Esophagus muscularis mucosa (tissue), 4 donors: Measurements from ENCODE around the gene PRLR. TPM values are rescaled to one million over a fixed set of nuclear protein-coding genes. Genes with fewer than 3 reads are reported as not detected.

ENCODE experiments used
- DNase-seq: peaks from one replicate; pipeline ENCODE4 v3.0.0-alpha.2; 2017; ENCODE audit errors: extremely low spot score
- H3K27ac ChIP-seq, 4 donors: fragments of 200-600 bp; sonication (generic); replicated peaks in 1 of 4; 1 replicate in 3 of 4; 2 replicates in 1 of 4; pipeline ENCODE4 v1.5.1; 2016 to 2019; ENCODE audit warnings: mild to moderate bottlenecking in 1 of 4
- H3K27me3 ChIP-seq, 4 donors: fragments of 200-600 bp; sonication (generic); one replicate each; pipeline versions ENCODE4 v1.5.1 to v1.6.0; 2016 to 2019
- H3K36me3 ChIP-seq, 4 donors: fragments of 200-600 bp; sonication (generic); one replicate each; pipeline ENCODE4 v1.5.1; 2016 to 2019
- H3K4me1 ChIP-seq, 4 donors: fragments of 200-600 bp; sonication (generic); one replicate each; pipeline ENCODE4 v1.5.1; 2016 to 2019
- H3K4me3 ChIP-seq, 4 donors: fragments of 200-600 bp; sonication (generic); 1 replicate in 2 of 4; 2 replicates in 2 of 4; pipeline ENCODE4 v1.5.1; 2016 to 2019; ENCODE audit warnings: mild to moderate bottlenecking in 4 of 4, moderate library complexity in 1 of 4
- H3K9me3 ChIP-seq, 4 donors: fragments of 200-600 bp; sonication (generic); 1 replicate in 3 of 4; 2 replicates in 1 of 4; pipeline ENCODE4 v1.5.1; 2016 to 2019
- EP300 ChIP-seq: sonication (generic); formaldehyde crosslinking; IDR thresholded peaks from one replicate; pipeline ENCODE4 v1.6.1; 2017; ENCODE audit warnings: antibody characterized with exemption
- POLR2A ChIP-seq: fragments of 450-650 bp; IDR thresholded peaks from one replicate; pipeline ENCODE4 v1.6.1; 2017; ENCODE audit warnings: antibody characterized with exemption, moderate library complexity, mild to moderate bottlenecking, low read depth
- POLR2AphosphoS5 ChIP-seq, 2 donors: sonication (generic); formaldehyde crosslinking; IDR thresholded peaks; one replicate each; pipeline ENCODE4 v1.6.1; 2017; ENCODE audit warnings: antibody characterized with exemption in 2 of 2
- whole genome bisulfite sequencing: methylation state at CpG from one replicate; pipeline ENCODE4 v1.1.5; 2018; 5-methylcytosine and 5-hydroxymethylcytosine counted together
- intact Hi-C: fragments of 100-400 bp; cut with DNase I; formaldehyde crosslinking; loops from one replicate; pipeline ENCODE4 v1.15.1; 2023
- total RNA-seq, 4 donors: library from RNA; depleted of rRNA; stranded (reverse); fragments of >200 nt; gene quantifications; one replicate each; pipeline versions ENCODE4 v1.1.0 to v1.2.1, GENCODE V29; 2016
- TF ChIP-seq, protein P1 (sequence below), 3 experiments: fragments of 200-600 bp in 2 of 3; fragments of 450-650 bp in 1 of 3; sonication (generic) in 2 of 3; IDR thresholded peaks; one replicate each; pipeline ENCODE4 v1.5.1; 2017 to 2019; ENCODE audit warnings: antibody characterized with exemption in 3 of 3, mild to moderate bottlenecking in 2 of 3, moderate library complexity in 1 of 3

The PRLR gene
- total RNA-seq, 4 donors from 2014 or later, result 0.66 to 1.7 (median 0.79) TPM

DNA sequence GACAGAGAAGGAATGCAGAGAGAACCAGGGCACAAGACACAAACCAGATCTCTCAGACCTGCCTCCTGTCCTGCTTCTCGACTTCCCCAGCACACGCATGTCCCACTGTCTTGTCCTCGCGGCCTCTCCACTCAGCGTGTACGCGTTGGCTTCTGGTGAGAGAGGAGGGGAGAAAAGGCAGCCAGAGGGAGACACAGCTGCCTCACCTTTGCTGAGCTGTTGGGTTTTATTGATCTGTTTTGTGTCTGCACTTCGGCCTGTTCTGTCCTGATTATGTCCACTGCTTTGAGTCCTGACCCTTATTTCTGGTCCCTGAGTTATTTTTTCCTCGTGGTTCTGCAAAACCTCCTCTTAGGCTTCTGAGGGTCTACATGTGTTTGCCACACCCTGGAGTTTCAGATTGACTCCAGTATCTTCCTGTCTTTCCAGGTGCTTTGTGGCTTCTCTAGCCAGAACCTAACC, 95.0 kb downstream of the PRLR start:
- H3K9me3 ChIP-seq, result no peaks in the 10 kb centered on the region
- DNase-seq, result no peak
- no peak overlapping the region for H3K4me3 ChIP-seq
- no peaks in the 10 kb centered on the region for H3K27me3 ChIP-seq
- intact Hi-C loops, result no loop called here
- no peak for TF ChIP-seq EP300
- TF ChIP-seq, protein P1, sequence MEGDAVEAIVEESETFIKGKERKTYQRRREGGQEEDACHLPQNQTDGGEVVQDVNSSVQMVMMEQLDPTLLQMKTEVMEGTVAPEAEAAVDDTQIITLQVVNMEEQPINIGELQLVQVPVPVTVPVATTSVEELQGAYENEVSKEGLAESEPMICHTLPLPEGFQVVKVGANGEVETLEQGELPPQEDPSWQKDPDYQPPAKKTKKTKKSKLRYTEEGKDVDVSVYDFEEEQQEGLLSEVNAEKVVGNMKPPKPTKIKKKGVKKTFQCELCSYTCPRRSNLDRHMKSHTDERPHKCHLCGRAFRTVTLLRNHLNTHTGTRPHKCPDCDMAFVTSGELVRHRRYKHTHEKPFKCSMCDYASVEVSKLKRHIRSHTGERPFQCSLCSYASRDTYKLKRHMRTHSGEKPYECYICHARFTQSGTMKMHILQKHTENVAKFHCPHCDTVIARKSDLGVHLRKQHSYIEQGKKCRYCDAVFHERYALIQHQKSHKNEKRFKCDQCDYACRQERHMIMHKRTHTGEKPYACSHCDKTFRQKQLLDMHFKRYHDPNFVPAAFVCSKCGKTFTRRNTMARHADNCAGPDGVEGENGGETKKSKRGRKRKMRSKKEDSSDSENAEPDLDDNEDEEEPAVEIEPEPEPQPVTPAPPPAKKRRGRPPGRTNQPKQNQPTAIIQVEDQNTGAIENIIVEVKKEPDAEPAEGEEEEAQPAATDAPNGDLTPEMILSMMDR (IDR thresholded peaks at IDR 0.05), result no peak
- TF ChIP-seq POLR2A, result no peak
- TF ChIP-seq POLR2AphosphoS5 (IDR thresholded peaks at IDR 0.05), result no peak
- no peaks in the 10 kb centered on the region for H3K36me3 ChIP-seq
- H3K4me1 ChIP-seq, result no peaks in the 10 kb centered on the region
- WGBS, result 90% methylated on average over 9 of the region's 9 CpGs
- no peak overlapping the region for H3K27ac ChIP-seq

DNA sequence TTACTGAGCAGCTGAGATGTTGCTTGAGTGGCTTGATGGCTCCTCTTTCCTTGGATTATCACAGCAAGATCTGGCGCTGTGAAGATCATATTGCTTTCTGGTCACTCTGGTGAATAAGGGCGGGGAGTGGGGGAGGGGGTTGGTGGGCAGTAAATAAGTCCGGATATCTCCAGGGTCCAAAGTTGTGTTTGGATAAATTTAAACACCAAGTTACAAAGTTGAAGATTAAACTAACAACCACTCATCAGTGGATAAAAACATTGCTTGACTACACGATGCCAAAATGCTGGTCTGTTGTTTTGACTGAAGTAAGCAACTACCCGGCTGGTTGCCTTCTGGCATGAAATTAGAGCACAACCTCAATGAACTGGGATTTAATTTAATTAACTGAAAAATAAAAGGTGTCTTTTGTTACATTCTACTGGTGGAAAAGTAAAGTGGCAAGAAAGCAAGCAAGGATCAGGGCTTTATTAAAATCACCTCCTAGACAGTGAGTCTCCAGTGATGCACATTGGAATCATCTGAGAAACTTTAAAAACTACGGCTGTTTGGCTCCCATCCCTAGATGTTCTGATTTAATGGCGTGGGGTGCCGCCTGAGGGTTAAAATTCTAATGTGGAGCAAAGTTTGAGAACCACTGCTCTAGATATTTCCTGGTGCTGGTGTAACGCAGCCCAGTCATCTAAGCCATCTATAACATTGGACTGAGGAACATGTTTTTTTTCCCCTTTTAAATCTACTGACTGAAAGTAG, 95.8 kb downstream of the PRLR start:
- no peak for DNase-seq
- Histone ChIP-seq H3K27ac (no peak overlapping the region), H3K4me1 (no peaks in the 10 kb centered on the region), H3K4me3 (no peak overlapping the region), H3K36me3 (no peaks in the 10 kb centered on the region), H3K9me3 (no peaks in the 10 kb centered on the region), H3K27me3 (no peaks in the 10 kb centered on the region)
- intact Hi-C loops, result no loop called here
- TF ChIP-seq POLR2AphosphoS5 (IDR thresholded peaks at IDR 0.05) (no peak), POLR2A (no peak), EP300 (no peak)
- TF ChIP-seq, protein P1 (IDR thresholded peaks at IDR 0.05), result no peak
- 92% methylated on average over 9 of the region's 9 CpGs for WGBS

DNA sequence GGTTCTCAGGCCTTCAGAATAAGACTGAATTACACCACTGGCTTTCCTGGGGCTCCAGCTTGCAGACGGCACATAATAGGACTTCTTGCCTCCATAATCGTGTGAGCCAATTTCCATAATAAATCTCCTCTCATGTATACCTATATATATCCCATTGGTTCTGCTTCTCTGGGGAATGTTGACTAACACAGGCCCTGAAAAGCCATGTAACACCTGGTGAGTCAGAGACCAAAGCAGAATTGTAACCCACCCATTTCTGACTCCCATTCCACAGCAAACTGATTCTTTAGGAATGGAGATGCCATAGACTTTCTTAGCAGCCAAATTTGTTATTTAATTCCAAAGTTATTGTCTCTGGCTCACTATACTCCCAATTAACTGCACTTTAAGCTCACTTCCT, 97.1 kb downstream of the PRLR start:
- TF ChIP-seq POLR2AphosphoS5 (IDR thresholded peaks at IDR 0.05) (no peak), POLR2A (no peak), EP300 (no peak)
- TF ChIP-seq, protein P1 (IDR thresholded peaks at IDR 0.05), result no peak
- 97% methylated on average over 2 of the region's 2 CpGs for WGBS
- intact Hi-C loops, result no loop called here
- Histone ChIP-seq H3K4me3 (no peak overlapping the region), H3K36me3 (no peaks in the 10 kb centered on the region), H3K27me3 (no peaks in the 10 kb centered on the region), H3K27ac (no peak overlapping the region), H3K9me3 (no peaks in the 10 kb centered on the region), H3K4me1 (no peaks in the 10 kb centered on the region)
- no peak for DNase-seq

DNA sequence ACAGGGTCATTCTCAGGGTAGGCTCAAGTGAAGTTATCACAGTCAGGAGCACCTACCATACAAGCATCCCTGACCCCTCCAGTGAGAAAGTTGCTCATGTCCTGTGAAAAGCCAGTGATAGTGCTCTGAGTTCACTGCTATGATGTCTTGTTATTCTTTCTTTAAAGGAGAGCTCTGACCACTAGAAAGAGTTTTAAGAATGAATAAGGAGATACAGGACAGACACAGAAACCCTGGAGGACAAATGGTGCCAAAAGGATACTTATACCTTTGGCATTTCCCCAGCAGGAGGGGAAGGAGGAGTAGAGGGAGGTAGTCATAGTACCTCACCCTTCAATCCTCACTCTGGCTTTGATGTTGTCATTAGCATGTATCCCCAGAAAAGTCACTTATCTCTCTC, 98.6 kb downstream of the PRLR start:
- no peak for DNase-seq
- intact Hi-C loops, result no loop called here

DNA sequence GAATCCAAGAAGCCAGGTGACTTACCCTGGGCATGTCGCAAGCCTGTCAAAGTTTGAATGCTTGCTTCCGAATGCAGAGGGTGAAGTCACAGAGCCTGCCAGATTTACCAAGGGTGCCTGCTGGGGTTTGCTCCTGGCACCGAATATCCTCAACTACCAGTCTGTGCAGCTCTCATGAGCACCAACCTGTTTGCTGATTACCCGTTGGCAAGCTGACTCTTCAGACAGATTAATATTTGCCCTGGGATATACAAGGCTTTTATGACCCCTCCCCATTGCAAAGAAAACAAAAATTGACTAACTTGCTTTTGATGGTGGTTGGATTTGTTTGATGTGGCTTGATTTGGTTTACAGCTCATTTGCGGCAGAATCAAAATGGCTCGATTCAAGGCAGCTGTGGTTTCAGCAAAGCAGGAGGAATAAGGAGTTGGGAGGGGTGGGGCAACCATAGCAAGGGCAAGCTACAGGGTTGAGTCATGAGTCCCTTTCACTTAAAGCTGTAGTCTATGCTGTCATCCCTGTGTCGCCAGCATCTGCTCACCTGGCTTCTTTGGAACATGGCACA, 100.3 kb downstream of the PRLR start:
- Histone ChIP-seq H3K4me3 (no peak overlapping the region), H3K4me1 (no peaks in the 10 kb centered on the region), H3K9me3 (no peaks in the 10 kb centered on the region), H3K36me3 (no peaks in the 10 kb centered on the region), H3K27ac (no peak overlapping the region), H3K27me3 (no peaks in the 10 kb centered on the region)
- no peak for DNase-seq
- 93% methylated on average over 7 of the region's 7 CpGs for WGBS
- intact Hi-C loops, result no loop called here
- TF ChIP-seq POLR2AphosphoS5 (IDR thresholded peaks at IDR 0.05) (no peak), POLR2A (no peak), EP300 (no peak)
- TF ChIP-seq, protein P1 (IDR thresholded peaks at IDR 0.05), result no peak

More for the DNA sequence above, 98.6 kb downstream of the PRLR start:
- Histone ChIP-seq H3K9me3 (no peaks in the 10 kb centered on the region), H3K4me3 (no peak overlapping the region), H3K36me3 (no peaks in the 10 kb centered on the region), H3K27ac (no peak overlapping the region), H3K27me3 (no peaks in the 10 kb centered on the region), H3K4me1 (no peaks in the 10 kb centered on the region)
- no peak for TF ChIP-seq POLR2A
